A549 (cell line): ENCODE measurements around the gene MEGF10.

Source experiments
- CTCF ChIP-seq: fragments of >200 bp; sonication (Bioruptor Twin); formaldehyde crosslinking; IDR thresholded peaks from 3 replicates; pipeline ENCODE4 v1.5.1; 2016
- POLR2A ChIP-seq: IDR thresholded peaks from 2 replicates; pipeline ENCODE4 v1.6.1; 2012; ENCODE audit warnings: mild to moderate bottlenecking, low read length
- REST ChIP-seq: fragments of 200-600 bp; sonication (generic); IDR thresholded peaks from 2 replicates; pipeline ENCODE4 v1.6.1; 2016; ENCODE audit warnings: antibody characterized with exemption, mild to moderate bottlenecking, moderate library complexity

GRCh38 chr5:127409921-127410675, 119.5 kb downstream of the MEGF10 start:
- no peak for TF ChIP-seq REST
- no peak for TF ChIP-seq POLR2A
- TF ChIP-seq CTCF, result no peak
